Right lobe of liver (tissue), 6 donors: ENCODE data around the gene PLXNA2. TPM values are rescaled to one million over a fixed set of nuclear protein-coding genes. Genes with fewer than 3 reads are reported as not detected.

ENCODE experiments used
- ATAC-seq, 4 donors: fragments of 200-7000 bp; cut with Tn5 transposase; one replicate each; pipeline ENCODE4 v1.9.1; 2020; ENCODE audit warnings: mild to moderate bottlenecking in 4 of 4, moderate library complexity in 4 of 4
- DNase-seq, 3 donors: peaks; one replicate each; pipeline ENCODE4 v3.0.0-alpha.2; 2020
- H3K27ac ChIP-seq, 3 donors: fragments of 200-600 bp; one replicate each; pipeline ENCODE4 v1.8.0; 2022
- H3K27me3 ChIP-seq, 2 donors: fragments of 200-600 bp; one replicate each; pipeline ENCODE4 v1.8.0; 2022
- H3K36me3 ChIP-seq, 4 donors: fragments of 200-600 bp; sonication (generic) in 1 of 4; one replicate each; pipeline versions ENCODE4 v1.5.1 to v1.8.0; 2017 to 2022; ENCODE audit warnings: control low read depth in 1 of 4
- H3K4me1 ChIP-seq, 4 donors: fragments of 200-600 bp; sonication (generic) in 1 of 4; one replicate each; pipeline versions ENCODE4 v1.5.1 to v1.8.0; 2017 to 2022; ENCODE audit warnings: control low read depth in 1 of 4
- H3K4me3 ChIP-seq, 3 donors: fragments of 200-600 bp; one replicate each; pipeline ENCODE4 v1.8.0; 2022
- H3K9me3 ChIP-seq, 4 donors: fragments of 200-600 bp; sonication (generic) in 1 of 4; one replicate each; pipeline versions ENCODE4 v1.5.1 to v1.8.0; 2017 to 2022; ENCODE audit warnings: control low read depth in 1 of 4
- CTCF ChIP-seq, 4 donors: fragments of 200-600 bp in 3 of 4; fragments of 450-650 bp in 1 of 4; IDR thresholded peaks; one replicate each; pipeline versions ENCODE4 v1.5.1 to v1.8.0; 2016 to 2022; ENCODE audit warnings: antibody characterized with exemption in 4 of 4, mild to moderate bottlenecking in 2 of 4
- POLR2A ChIP-seq: fragments of 450-650 bp; IDR thresholded peaks from one replicate; pipeline ENCODE4 v1.6.1; 2017; ENCODE audit warnings: antibody characterized with exemption, mild to moderate bottlenecking
- WGBS: methylation state at CpG from one replicate; pipeline ENCODE4 v1.1.6; 2018; ENCODE audit warnings: low coverage, low lambda C conversion rate; ENCODE audit not compliant: insufficient coverage; ENCODE audit errors: missing lambda C conversion rate; 5-methylcytosine and 5-hydroxymethylcytosine counted together
- intact Hi-C, 2 donors: fragments of 100-400 bp; cut with DNase I; formaldehyde crosslinking; loops; one replicate each; pipeline versions ENCODE4 v1.11.2 to v1.14.1; 2022
- total RNA-seq, 6 experiments: library from RNA; depleted of rRNA in 2 of 6; stranded (reverse); fragments of >200 nt in 2 of 6; fragmentation: NEBNext Ultra II Directional in 3 of 6; extraction: Animal tissue kit (Norgen Biotek cat#: 25700) in 3 of 6; gene quantifications; one replicate each; pipeline versions ENCODE4 v1.1.0 to v1.2.4, GENCODE V29; 2016 to 2023
- donor health status: DM: no; HTN: yes; CAD: no.
- donor health status: DM: no; HTN: no; CAD: no.
- donor health status: DM: no; HTN: no; CAD: no.
- donor health status: DM: no; HTN: yes; CAD: no.
- donor health status: DM: no; HTN: yes; CAD: no.

Gene PLXNA2
- total RNA-seq, 6 experiments from 2014 or later, result 5.6 to 20.8 (median 9.3) TPM

- H3K9me3 ChIP-seq, result no peaks in the 10 kb centered on the region
- no peaks in the 10 kb centered on the region for H3K4me1 ChIP-seq
- DNase-seq (no peak), ATAC-seq (no peak)
- no peaks in the 10 kb centered on the region for H3K27me3 ChIP-seq
- H3K27ac ChIP-seq, result no peak overlapping the region
- WGBS, result 100% methylated on average over 1 of the region's 1 CpG
- intact Hi-C loops, result loop anchor here in 1 of 2 donors (10.0 kb wide), 1 partner anchor 115 kb away; the partner anchor contains the start of gene PLXNA2
- TF ChIP-seq POLR2A, result no peak
- no peak for TF ChIP-seq CTCF (IDR thresholded peaks at IDR 0.05)
- H3K36me3 ChIP-seq, result no peaks in the 10 kb centered on the region
- no peak overlapping the region for H3K4me3 ChIP-seq
These were observed 114.7 kb downstream of the PLXNA2 start for GRCh38 chr1:208129487-208129886.

GRCh38 chr1:208129060-208129459, 115.1 kb downstream of the PLXNA2 start:
- Histone ChIP-seq H3K27me3 (no peaks in the 10 kb centered on the region), H3K27ac (no peak overlapping the region), H3K4me1 (no peaks in the 10 kb centered on the region), H3K9me3 (no peaks in the 10 kb centered on the region), H3K4me3 (no peak overlapping the region), H3K36me3 (no peaks in the 10 kb centered on the region)
- DNase-seq, result no peak
- WGBS, result no CpG with 5 or more reads among the region's 1 CpG
- intact Hi-C loops, result loop anchor here in 1 of 2 donors (10.0 kb wide), 1 partner anchor 116 kb away; the partner anchor contains the start of gene PLXNA2
- no peak for ATAC-seq
- no peak for TF ChIP-seq CTCF (IDR thresholded peaks at IDR 0.05)
- no peak for TF ChIP-seq POLR2A

- WGBS, result 75% methylated on average over 8 of the region's 10 CpGs
- H3K27ac ChIP-seq, result no peak overlapping the region
- no peaks in the 10 kb centered on the region for H3K27me3 ChIP-seq
- intact Hi-C loops, result loop anchor here in 1 of 2 donors (10.0 kb wide), 1 partner anchor 117 kb away; the partner anchor contains the start of gene PLXNA2
- no peak for ATAC-seq
- H3K4me3 ChIP-seq, result no peak overlapping the region
- no peaks in the 10 kb centered on the region for H3K36me3 ChIP-seq
- no peaks in the 10 kb centered on the region for H3K4me1 ChIP-seq
- TF ChIP-seq POLR2A (no peak), CTCF (IDR thresholded peaks at IDR 0.05) (no peak)
- H3K9me3 ChIP-seq, result no peaks in the 10 kb centered on the region
- no peak for DNase-seq
These were observed 116.2 kb downstream of the PLXNA2 start for GRCh38 chr1:208127792-208128529.

- no peak for TF ChIP-seq POLR2A
- TF ChIP-seq CTCF (IDR thresholded peaks at IDR 0.05), result no peak
- WGBS, result 74% methylated on average over 2 of the region's 2 CpGs
- Histone ChIP-seq H3K4me1 (no peaks in the 10 kb centered on the region), H3K4me3 (no peak overlapping the region), H3K27ac (no peak overlapping the region), H3K27me3 (no peaks in the 10 kb centered on the region), H3K36me3 (no peaks in the 10 kb centered on the region), H3K9me3 (no peaks in the 10 kb centered on the region)
- DNase-seq, result no peak
- ATAC-seq, result no peak
- intact Hi-C loops, result loop anchor here in 1 of 2 donors (10.0 kb wide), 1 partner anchor 118 kb away; the partner anchor contains the start of gene PLXNA2
These were observed 116.9 kb downstream of the PLXNA2 start for GRCh38 chr1:208127284-208127683.
